HepG2 (cell line): Measurements from ENCODE around the gene ANO3. TPM values are rescaled to one million over a fixed set of nuclear protein-coding genes. Genes with fewer than 3 reads are reported as not detected.

ENCODE experiments used
- ATAC-seq: fragments of 200-7000 bp; cut with Tn5 transposase; 3 replicates; pipeline ENCODE4 v1.9.1; 2020; ENCODE audit warnings: mild to moderate bottlenecking, moderate library complexity
- BruUV-seq: library from RNA; stranded (reverse); fragments of 400-500 nt; replicated peaks from 2 replicates; lab custom pipeline; 2021; lab: Mats Ljungman, UMichigan
- CTCF ChIA-PET: fragments of 300-600 bp; formaldehyde crosslinking; extraction: SDS; loops from one replicate; lab custom pipeline; 2021; ENCODE audit warnings: low total read pairs, inconsistent platforms, low intra/inter-chr PET ratio; lab: Yijun Ruan, JAX
- POLR2A ChIA-PET: fragments of 350-600 bp; sonication (Branson Sonifier 250); formaldehyde crosslinking; loops from one replicate; lab custom pipeline; 2020; ENCODE audit warnings: antibody characterized with exemption, inconsistent platforms; lab: Yijun Ruan, JAX
- DNase-seq: peaks from one replicate; pipeline ENCODE4 v3.0.0-alpha.2; 2015; ENCODE audit warnings: low spot score
- FAIRE-seq: peaks from 3 replicates; lab custom pipeline; 2011; peaks lifted over from hg19 to GRCh38; lab: Jason Lieb, UNC
- H2AFZ ChIP-seq: one replicate; pipeline ENCODE4 v1.6.1; 2011; ENCODE audit warnings: low read length, inconsistent platforms
- H3K27ac ChIP-seq: fragments of 300-600 bp; 3 replicates; pipeline ENCODE4 v1.8.0; 2011; ENCODE audit warnings: mixed run types, mild to moderate bottlenecking, mixed read lengths, low read length, inconsistent platforms; ENCODE audit not compliant: insufficient read depth; ENCODE audit errors: extremely low read length
- H3K27me3 ChIP-seq, 2 experiments: fragments of 200-600 bp in 1 of 2; 2 replicates in 1 of 2; 3 replicates in 1 of 2; pipeline versions ENCODE4 v1.6.0 to v1.8.0; 2011; ENCODE audit warnings: low read length in 2 of 2, mild to moderate bottlenecking in 2 of 2, moderate library complexity in 2 of 2, inconsistent platforms in 1 of 2; ENCODE audit not compliant: insufficient read depth in 2 of 2, control insufficient read depth in 1 of 2
- H3K36me3 ChIP-seq, 2 experiments: fragments of 200-600 bp in 1 of 2; replicated peaks in 1 of 2; 2 replicates in 1 of 2; 3 replicates in 1 of 2; pipeline versions ENCODE4 v1.5.1 to v1.8.0; 2011; ENCODE audit warnings: low read length in 2 of 2, inconsistent platforms in 1 of 2; ENCODE audit not compliant: insufficient read depth in 2 of 2, control insufficient read depth in 1 of 2
- H3K4me1 ChIP-seq: 2 replicates; pipeline ENCODE4 v1.5.1; 2012; ENCODE audit warnings: low read length, inconsistent platforms; ENCODE audit not compliant: insufficient read depth
- H3K4me2 ChIP-seq: 2 replicates; pipeline ENCODE4 v1.6.0; 2011; ENCODE audit warnings: low read depth, low read length, inconsistent platforms
- H3K4me3 ChIP-seq, 3 experiments: fragments of 200-600 bp in 1 of 3; sonication (generic), shearing (Covaris generic) in 1 of 3; replicated peaks in 1 of 3; 2 replicates each; pipeline ENCODE4 v1.5.1; 2011 to 2016; ENCODE audit warnings: low read length in 3 of 3, inconsistent platforms in 2 of 3, low read depth in 2 of 3, mild to moderate bottlenecking in 2 of 3, control low read depth in 1 of 3, mixed read lengths in 1 of 3; ENCODE audit not compliant: insufficient read depth in 1 of 3
- H3K79me2 ChIP-seq: one replicate; pipeline ENCODE4 v1.6.1; 2011; ENCODE audit warnings: low read length, inconsistent platforms; ENCODE audit not compliant: insufficient read depth
- H3K9ac ChIP-seq: 2 replicates; pipeline ENCODE4 v1.6.0; 2011; ENCODE audit warnings: mild to moderate bottlenecking, low read depth, low read length, inconsistent platforms; ENCODE audit not compliant: insufficient read depth
- H3K9me3 ChIP-seq: 2 replicates; pipeline ENCODE4 v1.5.1; 2012; ENCODE audit warnings: mild to moderate bottlenecking, low read length
- H4K20me1 ChIP-seq: 2 replicates; pipeline ENCODE4 v1.6.0; 2011; ENCODE audit warnings: inconsistent platforms, mild to moderate bottlenecking, low read length, moderate library complexity; ENCODE audit not compliant: insufficient read depth
- KDM2A ChIP-seq: sonication (generic); formaldehyde crosslinking; IDR thresholded peaks from 2 replicates; pipeline ENCODE4 v1.4.0; 2020; ENCODE audit warnings: low read depth, missing genetic modification reagents, borderline replicate concordance
- MYPOP ChIP-seq: sonication (generic); formaldehyde crosslinking; IDR thresholded peaks from 2 replicates; pipeline ENCODE4 v1.8.1; 2023; ENCODE audit warnings: mild to moderate bottlenecking, moderate library complexity, missing genetic modification reagents
- RAD21 ChIP-seq: fragments of 450-650 bp; formaldehyde crosslinking; IDR thresholded peaks from 2 replicates; pipeline ENCODE4 v1.5.0; 2020; ENCODE audit warnings: mild to moderate bottlenecking
- SMC3 ChIP-seq: IDR thresholded peaks from 2 replicates; pipeline ENCODE4 v1.6.1; 2011; ENCODE audit warnings: low read length, improper control_type of control experiment
- STAG1 ChIP-seq: sonication (generic); formaldehyde crosslinking; IDR thresholded peaks from 2 replicates; pipeline ENCODE4 v1.4.0; 2020; ENCODE audit warnings: missing genetic modification reagents
- XRCC5 ChIP-seq: fragments of 200-400 bp; formaldehyde crosslinking; optimal IDR thresholded peaks from 2 replicates; pipeline ENCODE3; 2017; ENCODE audit warnings: mild to moderate bottlenecking, low read length
- ZC3H4 ChIP-seq: sonication (generic); formaldehyde crosslinking; IDR thresholded peaks from 2 replicates; pipeline ENCODE4 v1.4.0; 2020; ENCODE audit warnings: missing genetic modification reagents, borderline replicate concordance
- ZKSCAN8 ChIP-seq: IDR thresholded peaks from 2 replicates; pipeline ENCODE4 v1.6.1; 2016; ENCODE audit warnings: borderline replicate concordance, missing genetic modification reagents, missing compliant biosample characterization
- ZMAT3 ChIP-seq: sonication (generic); formaldehyde crosslinking; conservative IDR thresholded peaks from 2 replicates; pipeline ENCODE4 v1.7.0; 2021; ENCODE audit warnings: missing genetic modification reagents
- ZNF335 ChIP-seq: sonication (generic); formaldehyde crosslinking; IDR thresholded peaks from 2 replicates; pipeline ENCODE4 v1.4.0; 2020; ENCODE audit warnings: missing genetic modification reagents
- ZNF446 ChIP-seq: sonication (generic); formaldehyde crosslinking; IDR thresholded peaks from 2 replicates; pipeline ENCODE4 v1.5.0; 2020; ENCODE audit warnings: mild to moderate bottlenecking, missing genetic modification reagents
- WGBS: methylation state at CpG from one replicate; pipeline ENCODE4 v1.1.6; 2017; ENCODE audit warnings: low lambda C conversion rate; 5-methylcytosine and 5-hydroxymethylcytosine counted together
- in situ Hi-C: cut with HindIII; loops from 2 replicates; pipeline ENCODE4 v1.10.0; 2017; ENCODE audit warnings: low pct_unique_long_range_greater_than_20kb; ENCODE audit not compliant: extremely low pct_ligation_motif_present
- intact Hi-C: fragments of 100-400 bp; cut with micrococcal nuclease; formaldehyde crosslinking; loops from one replicate; pipeline ENCODE4 v1.10.0; 2022; ENCODE audit not compliant: unreplicated experiment
- polyA plus RNA-seq, 8 experiments: library from polyadenylated mRNA; depleted of rRNA in 3 of 8; stranded (reverse) in 7 of 8; unstranded in 1 of 8; fragments of >200 nt; fragmentation: Illumina TruSeq in 4 of 8; extraction: Trizol in 4 of 8; gene quantifications; 2 replicates each; pipeline versions ENCODE4 v1.2.1 to v1.2.3, GENCODE V29; 2011 to 2016; ENCODE audit warnings: low read depth in 4 of 8, missing spikeins in 1 of 8, mixed read lengths in 1 of 8; ENCODE audit not compliant: insufficient read depth in 1 of 8
- total RNA-seq, 5 experiments: library from RNA; depleted of rRNA; stranded (reverse); fragments of >200 nt; fragmentation: Illumina TruSeq; extraction: Trizol; gene quantifications; 2 replicates each; pipeline ENCODE4 v1.2.3, GENCODE V29; 2016; ENCODE audit warnings: low read depth in 1 of 5
- TF ChIP-seq, protein P1 (sequence below): sonication (generic); formaldehyde crosslinking; IDR thresholded peaks from 2 replicates; pipeline ENCODE4 v1.5.0; 2020; ENCODE audit warnings: mild to moderate bottlenecking, missing genetic modification reagents, moderate library complexity
- TF ChIP-seq, protein P2 (sequence below): sonication (generic); formaldehyde crosslinking; IDR thresholded peaks from 2 replicates; pipeline ENCODE4 v1.5.0; 2020; ENCODE audit warnings: mild to moderate bottlenecking, low read depth, missing genetic modification reagents, borderline replicate concordance

The ANO3 gene
- total and polyA plus RNA-seq, 2 of the 13 experiments (the other 11 are each of a cell fraction or from before 2014, with no cell fraction given) = 0.17 to 0.44 TPM

DNA sequence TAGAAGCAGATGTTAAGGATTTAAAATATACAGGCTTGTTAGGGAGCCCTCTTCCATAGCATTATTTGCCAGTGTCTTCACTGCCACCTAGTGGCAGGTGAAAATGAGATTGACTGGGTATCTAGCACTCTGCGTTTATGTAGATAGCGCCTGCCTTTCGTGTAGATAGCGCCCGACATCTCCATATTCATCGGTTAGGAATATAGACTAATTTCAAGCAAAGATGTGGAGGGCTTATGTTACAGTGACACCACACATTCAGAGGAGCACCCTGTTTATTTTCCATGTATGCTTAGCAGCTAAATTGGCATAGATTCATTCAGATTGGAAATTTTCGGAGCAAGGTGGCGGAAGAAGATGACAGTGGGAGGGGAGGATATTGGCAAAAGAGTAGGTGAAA is 318.0 kb downstream of the ANO3 start:
- BruUV-seq = no TSS peak
- no peaks in the 10 kb centered on the region for H4K20me1 ChIP-seq
- H3K4me3 ChIP-seq = no peak overlapping the region
- H3K4me2 ChIP-seq = no peak overlapping the region
- H3K9me3 ChIP-seq = no peaks in the 10 kb centered on the region
- WGBS = 30% methylated on average over 8 of the region's 8 CpGs
- H3K79me2 ChIP-seq = no peaks in the 10 kb centered on the region
- peak; percentile 39 for FAIRE-seq
- intact Hi-C loops = loop anchor here (1.0 kb wide), 2 partner anchors 127 to 353 kb away; no protein-coding TSS in a partner anchor
- TF ChIP-seq KDM2A (CRISPR knock-in tag) = no peak
- peak; percentile 92 for TF ChIP-seq MYPOP (CRISPR knock-in tag)
- TF ChIP-seq SMC3 = peak; percentile 59; the same call in 1 of the 2 replicates
- TF ChIP-seq, protein P1, sequence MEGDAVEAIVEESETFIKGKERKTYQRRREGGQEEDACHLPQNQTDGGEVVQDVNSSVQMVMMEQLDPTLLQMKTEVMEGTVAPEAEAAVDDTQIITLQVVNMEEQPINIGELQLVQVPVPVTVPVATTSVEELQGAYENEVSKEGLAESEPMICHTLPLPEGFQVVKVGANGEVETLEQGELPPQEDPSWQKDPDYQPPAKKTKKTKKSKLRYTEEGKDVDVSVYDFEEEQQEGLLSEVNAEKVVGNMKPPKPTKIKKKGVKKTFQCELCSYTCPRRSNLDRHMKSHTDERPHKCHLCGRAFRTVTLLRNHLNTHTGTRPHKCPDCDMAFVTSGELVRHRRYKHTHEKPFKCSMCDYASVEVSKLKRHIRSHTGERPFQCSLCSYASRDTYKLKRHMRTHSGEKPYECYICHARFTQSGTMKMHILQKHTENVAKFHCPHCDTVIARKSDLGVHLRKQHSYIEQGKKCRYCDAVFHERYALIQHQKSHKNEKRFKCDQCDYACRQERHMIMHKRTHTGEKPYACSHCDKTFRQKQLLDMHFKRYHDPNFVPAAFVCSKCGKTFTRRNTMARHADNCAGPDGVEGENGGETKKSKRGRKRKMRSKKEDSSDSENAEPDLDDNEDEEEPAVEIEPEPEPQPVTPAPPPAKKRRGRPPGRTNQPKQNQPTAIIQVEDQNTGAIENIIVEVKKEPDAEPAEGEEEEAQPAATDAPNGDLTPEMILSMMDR = peak; percentile 80
- no peak for TF ChIP-seq ZNF335 (CRISPR knock-in tag)
- TF ChIP-seq XRCC5 = peak; percentile 20
- peak; percentile 70 for TF ChIP-seq STAG1 (CRISPR knock-in tag)
- no peak for TF ChIP-seq ZNF446 (CRISPR knock-in tag)
- no peak for TF ChIP-seq ZKSCAN8 (CRISPR knock-in tag)
- TF ChIP-seq ZMAT3 (CRISPR knock-in tag) = no peak
- peak; percentile 25; the same call in 1 of the 2 replicates for TF ChIP-seq RAD21 (CRISPR knock-in tag)
- no peak for TF ChIP-seq ZC3H4 (CRISPR knock-in tag)
- TF ChIP-seq, protein P2, sequence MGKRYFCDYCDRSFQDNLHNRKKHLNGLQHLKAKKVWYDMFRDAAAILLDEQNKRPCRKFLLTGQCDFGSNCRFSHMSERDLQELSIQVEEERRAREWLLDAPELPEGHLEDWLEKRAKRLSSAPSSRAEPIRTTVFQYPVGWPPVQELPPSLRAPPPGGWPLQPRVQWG = no peak
- TF ChIP-seq, all 625 proteins: peak for 6
- ATAC-seq = peak; percentile 98
- DNase-seq = peak; percentile 65
- in situ Hi-C loops = loop anchor here (10.0 kb wide), 1 partner anchor 355 kb away; no protein-coding TSS in a partner anchor
- Histone ChIP-seq H3K9ac (no peak overlapping the region), H3K36me3 (no peaks in the 10 kb centered on the region), H2AFZ (no peak overlapping the region), H3K27me3 (no peaks in the 10 kb centered on the region; a peak in 1 of 5 replicates), H3K4me1 (no peaks in the 10 kb centered on the region), H3K27ac (no peak overlapping the region)
- POLR2A ChIA-PET = no interaction called here
- CTCF ChIA-PET = interaction anchor here (0.8 to 1.9 kb wide), 4 partner anchors 127 to 365 kb away, joined by 3 to 12 read pairs (median 9); partner anchors contain the start of gene ANO3
